Mucosa of gallbladder (tissue), 1 donor: ENCODE results near the gene NTF4. TPM values are rescaled to one million over a fixed set of nuclear protein-coding genes. Genes with fewer than 3 reads are reported as not detected.

Source experiments
- DNase-seq: peaks from one replicate; pipeline ENCODE4 v3.0.0-alpha.2; 2020; ENCODE audit warnings: low spot score
- total RNA-seq: library from RNA; stranded (reverse); gene quantifications from one replicate; pipeline ENCODE4 v1.2.1, GENCODE V29; 2021
- donor health status: DM: no; HTN: no; CAD: no.

Gene NTF4
- total RNA-seq, 1 donor from 2014 or later = 0.26 TPM

DNA sequence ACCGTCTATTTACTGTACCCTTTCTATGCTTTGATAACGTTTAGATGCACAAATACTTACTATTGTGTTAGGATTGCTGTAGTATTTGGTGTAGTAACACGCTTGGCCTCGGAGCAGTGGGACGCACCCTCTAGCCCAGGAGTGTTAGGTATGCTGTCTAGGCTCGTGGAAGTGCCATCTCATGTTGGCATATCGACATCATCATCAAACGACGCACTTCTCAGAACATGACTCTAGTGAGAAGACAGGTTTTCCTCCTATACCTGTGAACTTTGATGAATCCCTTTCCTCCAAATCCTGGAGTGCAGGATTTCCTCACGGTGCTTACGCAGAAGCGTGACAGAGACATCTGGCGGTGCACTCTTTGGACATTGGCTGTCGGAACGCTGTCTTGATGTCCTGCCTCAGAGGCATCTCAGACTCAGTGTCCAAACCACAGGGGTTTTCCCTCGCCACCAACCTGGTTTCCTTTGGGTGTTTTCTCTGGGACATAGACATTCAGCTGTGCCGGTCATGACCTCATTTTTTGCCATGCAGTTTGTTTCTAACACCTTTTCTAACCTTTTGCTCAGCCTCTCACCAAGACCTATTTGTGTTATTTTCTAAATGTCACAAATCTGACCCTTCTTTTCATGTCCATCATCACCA lies 26.9 kb upstream of the NTF4 start:
- DNase-seq = no peak

GRCh38 chr19:49086296-49086695 lies 21.7 kb upstream of the NTF4 start:
- no peak for DNase-seq

DNA sequence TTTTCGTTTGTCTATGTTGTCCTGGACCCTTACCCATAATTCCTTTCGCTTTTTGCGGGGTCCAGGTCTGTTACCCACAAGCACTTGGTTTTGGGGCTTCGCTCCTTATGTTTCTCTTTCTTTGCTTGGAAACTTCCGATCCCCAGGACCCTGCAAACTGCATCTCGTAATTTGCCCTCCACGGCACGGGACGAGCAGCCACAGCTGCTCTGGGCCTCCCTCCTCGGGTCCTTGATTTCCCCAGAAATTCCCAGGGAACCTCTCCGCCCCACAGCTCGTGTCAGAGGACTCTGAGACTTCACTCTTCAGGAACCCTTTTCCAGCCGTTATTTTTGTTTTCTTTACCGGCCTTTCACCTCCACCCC lies 21.2 kb upstream of the NTF4 start:
- DNase-seq = no peak

DNA sequence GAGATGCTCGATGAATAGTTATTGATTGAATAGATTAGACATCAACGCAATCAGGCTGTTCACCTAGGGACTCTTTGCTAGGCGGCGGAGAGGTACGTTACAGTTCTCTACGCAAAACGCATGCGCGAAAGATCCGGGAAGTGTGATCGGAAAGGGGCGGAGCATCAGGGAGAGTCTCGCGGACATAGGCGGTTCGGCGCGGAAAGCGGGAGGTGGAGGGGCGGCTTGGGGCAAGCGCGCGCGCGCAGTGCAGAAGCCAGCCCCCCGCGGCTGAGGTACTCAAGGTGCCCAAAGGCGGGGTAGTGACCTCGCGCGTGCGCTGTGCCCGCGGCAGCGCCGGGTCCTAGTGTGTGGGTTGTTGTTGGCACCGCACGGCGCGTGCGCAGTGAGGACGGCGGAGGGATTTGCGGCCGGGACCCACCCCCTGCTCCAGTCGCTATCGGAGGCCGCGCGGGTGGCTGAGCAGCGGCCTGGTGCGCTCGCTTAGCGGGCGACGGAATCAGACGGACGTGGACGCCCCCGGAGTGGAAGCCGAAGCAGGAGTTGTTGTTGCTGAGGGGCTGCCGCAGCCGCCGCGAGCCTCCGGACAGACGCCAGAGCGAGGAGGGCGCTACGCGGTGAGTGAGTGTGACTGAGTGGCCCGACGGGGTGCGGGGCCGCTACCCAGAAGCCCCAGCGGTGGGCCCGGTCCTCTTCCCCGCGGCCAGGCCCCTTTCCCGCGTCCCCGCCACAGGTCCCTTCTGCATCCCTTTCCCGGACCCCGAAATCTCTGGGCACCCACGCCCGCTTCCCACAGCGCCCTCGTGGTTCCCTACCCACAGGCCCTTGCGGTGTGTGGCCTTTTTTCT lies 20.6 kb upstream of the NTF4 start, which contains the start of gene SNRNP70:
Gene SNRNP70 (plus strand): TSS at position 432 of the 848 bp plus-strand sequence. CDS start 964 bp downstream, outside the sequence.
- DNase-seq = peak; percentile 100

- DNase-seq = no peak
These were observed 19.8 kb upstream of the NTF4 start for GRCh38 chr19:49084206-49085019.

GRCh38 chr19:49081273-49081672 lies 16.7 kb upstream of the NTF4 start:
- no peak for DNase-seq

- DNase-seq = no peak
These were observed 15.8 kb upstream of the NTF4 start for GRCh38 chr19:49080392-49080791.

DNA sequence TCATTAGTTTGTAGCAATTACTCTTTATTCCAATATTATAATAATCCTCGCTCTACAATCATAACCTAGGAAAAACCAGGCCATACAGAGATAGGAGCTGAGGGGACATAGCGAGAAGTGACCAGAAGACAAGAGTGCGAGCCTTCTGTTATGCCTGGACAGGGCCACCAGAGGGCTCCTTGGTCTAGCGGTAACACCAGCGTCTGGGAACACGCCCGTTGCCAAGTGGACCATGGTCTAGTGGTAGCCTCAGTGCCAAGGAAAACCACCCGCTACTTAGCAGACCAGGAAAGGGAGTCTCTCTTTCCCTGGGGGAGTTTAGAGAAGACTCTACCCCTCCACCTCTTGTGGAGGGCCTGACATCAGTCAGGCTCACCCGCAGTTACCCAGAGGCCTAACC lies 10.3 kb upstream of the NTF4 start:
- peak; percentile 73 for DNase-seq

GRCh38 chr19:49073514-49074378 lies 9.1 kb upstream of the NTF4 start:
- DNase-seq = no peak

DNA sequence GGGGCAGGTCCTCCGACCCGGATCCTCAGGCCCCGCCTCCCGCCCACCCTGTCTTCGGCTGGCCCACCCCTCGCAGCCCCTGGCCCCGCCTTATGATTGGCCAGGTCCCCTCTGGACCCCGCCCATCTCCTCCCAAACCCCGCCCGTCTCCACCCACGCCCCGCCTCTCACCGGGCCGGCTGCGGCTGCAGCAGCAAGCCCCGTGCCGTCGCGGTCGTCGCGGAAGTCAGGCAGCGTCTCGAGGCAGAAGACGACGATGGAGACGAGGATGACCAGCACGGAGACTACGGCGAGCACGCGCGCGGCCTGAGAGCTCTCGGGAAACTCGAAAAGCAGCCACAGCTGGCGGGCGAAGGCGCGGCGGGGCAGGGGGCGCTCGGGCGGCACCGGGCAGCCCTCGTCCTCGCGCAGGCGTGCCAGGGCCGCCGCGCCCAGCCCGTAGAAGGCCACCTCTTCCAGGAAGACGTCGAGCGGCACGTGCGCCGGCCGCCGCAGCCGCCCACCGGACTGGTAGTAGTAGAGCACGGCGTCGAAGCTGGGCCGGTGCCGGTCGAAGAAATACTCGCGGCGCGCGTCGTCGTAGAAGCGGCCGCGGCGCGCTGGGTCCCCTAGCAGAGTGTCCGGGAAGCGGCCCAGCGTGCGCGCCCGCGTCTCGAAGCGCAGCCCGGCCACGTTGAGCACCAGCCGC lies 7.4 kb upstream of the NTF4 start:
- no peak for DNase-seq

DNA sequence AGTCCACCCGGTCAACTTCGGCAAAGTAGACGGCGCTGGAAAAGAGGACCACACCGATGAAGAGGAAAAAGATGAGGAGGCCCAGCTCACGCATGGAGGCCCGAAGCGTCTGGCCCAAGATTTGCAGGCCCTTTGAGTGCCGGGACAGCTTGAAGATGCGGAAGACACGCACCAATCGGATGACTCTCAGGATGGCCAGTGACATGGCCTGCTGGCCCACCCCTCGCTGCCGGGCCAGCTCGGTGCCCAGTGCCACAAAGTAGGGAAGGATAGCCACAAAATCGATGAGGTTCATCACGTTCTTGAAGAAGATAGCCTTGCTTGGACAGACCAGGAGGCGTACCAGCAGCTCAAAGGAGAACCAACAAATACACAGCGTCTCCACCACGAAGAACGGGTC lies 5.8 kb upstream of the NTF4 start:
- no peak for DNase-seq

DNA sequence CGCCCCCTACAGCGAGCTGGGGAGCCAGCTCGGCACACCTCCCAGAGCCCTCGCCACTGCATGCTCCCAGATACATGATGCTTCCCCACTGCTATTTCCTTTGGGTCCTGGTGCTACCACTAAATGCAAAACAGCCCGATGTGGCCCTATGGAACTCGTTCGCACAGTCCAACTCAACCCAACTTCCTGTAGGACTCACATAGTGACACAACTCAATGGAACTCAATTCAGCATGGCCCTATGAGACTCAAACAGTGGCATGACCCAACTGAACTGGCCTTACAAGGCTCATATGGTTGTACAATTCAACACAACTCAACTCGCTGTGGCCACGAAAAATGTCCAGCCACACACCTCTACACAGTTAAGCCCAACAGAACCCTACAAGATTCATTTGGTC lies 4.4 kb upstream of the NTF4 start:
- no peak for DNase-seq

DNA sequence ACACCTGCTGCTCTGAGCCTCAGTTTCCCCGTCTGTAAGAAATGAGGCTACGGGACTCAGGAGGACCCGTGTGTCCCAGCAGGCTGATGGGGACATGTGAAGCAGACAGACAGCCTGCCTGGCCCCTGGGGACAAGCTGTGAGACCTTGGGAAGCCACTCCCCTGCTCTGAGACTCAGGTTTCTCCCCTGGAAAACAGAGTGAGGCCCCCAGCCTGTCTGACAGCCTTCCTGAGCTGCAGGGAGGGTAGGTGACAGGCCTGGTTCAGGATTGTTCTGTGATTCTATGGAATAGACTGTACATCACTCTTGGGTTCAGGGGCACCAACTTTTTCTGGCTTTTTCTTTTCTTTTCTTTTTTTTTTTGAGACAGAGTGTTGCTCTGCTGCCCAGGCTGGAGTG lies 2.9 kb upstream of the NTF4 start:
- no peak for DNase-seq

- DNase-seq = no peak
These were observed 1.4 kb upstream of the NTF4 start for GRCh38 chr19:49065905-49066512.

GRCh38 chr19:49064029-49064629 lies 489 bp downstream of the NTF4 start:
- no peak for DNase-seq

DNA sequence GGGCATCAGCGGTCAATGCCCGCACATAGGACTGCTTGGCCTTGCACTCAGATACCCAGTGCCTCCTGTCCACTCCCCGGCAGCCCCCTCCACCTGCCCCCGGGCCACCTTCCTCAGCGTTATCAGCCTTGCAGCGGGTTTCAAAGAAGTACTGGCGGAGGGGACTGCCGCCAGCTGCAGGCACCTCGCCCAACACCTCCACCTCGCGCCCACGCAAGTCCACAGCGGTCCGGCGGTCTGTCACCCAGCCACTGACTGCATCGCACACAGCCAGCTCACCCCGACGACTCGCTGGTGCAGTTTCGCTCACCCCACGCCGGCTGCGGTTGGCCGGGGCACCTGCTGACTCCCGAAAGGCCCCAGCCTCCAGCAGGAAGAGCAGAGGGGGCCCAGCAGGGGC lies 3.2 kb downstream of the NTF4 start:
- no peak for DNase-seq

DNA sequence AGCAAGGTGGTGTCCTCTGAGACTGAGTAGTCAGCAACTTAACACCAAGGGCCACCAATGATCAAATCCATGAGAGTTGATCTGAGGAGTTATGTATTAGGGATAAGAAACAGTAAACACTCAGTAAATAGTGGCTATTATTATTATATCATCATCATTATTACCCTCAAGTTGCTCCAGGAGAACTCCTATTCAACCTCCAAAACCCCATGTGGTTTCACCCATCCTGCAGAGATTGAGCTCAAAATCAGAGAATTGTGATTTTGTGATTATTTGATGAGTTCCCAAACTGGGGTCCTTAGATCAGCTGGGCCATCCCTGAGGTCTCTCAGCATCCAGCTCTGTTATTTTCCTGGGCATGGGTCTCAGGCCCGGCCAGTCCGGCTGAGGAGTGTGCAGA lies 3.6 kb downstream of the NTF4 start:
- no peak for DNase-seq

GRCh38 chr19:49059053-49059452 lies 5.6 kb downstream of the NTF4 start:
- DNase-seq = no peak

DNA sequence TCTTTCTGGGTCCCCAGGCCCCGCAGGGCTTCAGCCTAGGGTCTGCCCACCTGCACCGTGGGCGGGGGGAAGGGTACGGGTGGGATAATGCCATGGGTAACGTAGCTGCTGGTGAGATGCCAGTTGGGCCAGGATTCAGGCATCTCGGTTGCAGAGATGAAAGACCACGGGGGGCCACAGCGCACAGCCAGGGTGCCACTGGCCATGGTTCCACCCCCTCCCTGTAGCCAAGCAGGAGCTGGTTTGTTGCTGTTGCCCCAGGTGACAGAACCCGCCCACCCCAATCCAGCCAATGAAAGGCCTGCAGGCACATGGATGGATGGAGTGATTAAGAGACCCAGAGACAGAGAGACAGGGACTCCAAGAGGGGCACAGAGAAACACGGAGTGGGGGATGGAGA lies 6.1 kb downstream of the NTF4 start:
- DNase-seq = no peak

DNA sequence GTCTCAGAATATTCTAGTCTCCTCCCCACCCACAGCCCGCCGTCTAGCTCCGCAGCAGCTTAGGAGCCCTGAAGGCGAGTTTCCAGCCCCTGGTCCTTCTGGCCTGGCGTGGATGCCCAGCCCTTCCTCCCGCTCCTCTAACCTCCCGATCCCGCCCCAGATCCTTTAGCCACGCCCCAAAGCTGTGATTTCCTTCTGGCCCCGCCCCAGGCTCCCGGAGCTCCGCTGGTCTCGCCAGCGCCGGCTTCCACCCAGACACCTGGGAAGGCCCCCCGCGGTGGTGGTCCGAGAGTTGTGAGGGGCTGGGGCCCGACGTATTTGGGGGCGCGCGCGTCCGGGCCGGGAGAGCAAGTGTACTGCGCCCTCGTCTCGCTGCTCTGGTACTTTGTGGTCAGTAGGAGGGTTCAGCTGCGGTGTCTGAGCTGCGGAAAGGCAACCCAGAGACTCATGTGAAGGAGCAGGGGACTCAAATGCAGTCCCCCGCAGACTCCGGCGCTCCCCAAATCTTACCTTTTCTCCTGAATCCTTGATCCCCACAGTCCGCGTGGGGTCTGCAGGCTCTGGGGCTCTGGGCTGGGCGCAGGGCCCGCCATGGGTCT lies 6.9 kb downstream of the NTF4 start, which contains the start of gene CGB7:
Gene CGB7 (minus strand): TSS at position 114 of the 599 bp plus-strand sequence. CDS start 2,374 bp downstream, outside the sequence.
- peak; percentile 49 for DNase-seq
